ENCODE data around the gene INPP5A. TPM values are rescaled to one million over a fixed set of nuclear protein-coding genes. Genes with fewer than 3 reads are reported as not detected.

The INPP5A gene
- total and polyA plus RNA-seq, 2 of the 13 experiments (the other 11 are each of a cell fraction or from before 2014, with no cell fraction given) = 17.5 to 37.9 TPM

GRCh38 chr10:132699411-132700155, 162.0 kb downstream of the INPP5A start:
- ATAC-seq (no peak; the same call in 2 of the 3 replicates), DNase-seq (ENCODE audit: low spot score) (no peak), FAIRE-seq (no peak)
- BruUV-seq (replicated peaks) = no TSS peak
- Histone ChIP-seq H4K20me1 (ENCODE audit: insufficient read depth, low read length) (no peaks in the 10 kb centered on the region), H3K36me3 (replicated peaks in 1 of 2; ENCODE audit: control insufficient read depth in 1 of 2, insufficient read depth in 2 of 2, low read length in 2 of 2) (peaks cover 5% of the 10 kb centered on the region in 2 experiments; a peak in 2 of 5 replicates), H3K9me3 (ENCODE audit: low read length) (0 out of 2 replicates have a peak, but pooled peaks cover 9% of the 10 kb centered on the region), H3K27ac (ENCODE audit: extremely low read length, insufficient read depth, low read length) (no peak overlapping the region), H3K4me1 (ENCODE audit: insufficient read depth, low read length) (no peaks in the 10 kb centered on the region), H3K4me2 (ENCODE audit: low read depth, low read length) (no peak overlapping the region), H3K4me3 (replicated peaks in 1 of 3; ENCODE audit: insufficient read depth in 1 of 3, low read depth in 2 of 3, low read length in 3 of 3) (no peak overlapping the region), H3K79me2 (ENCODE audit: insufficient read depth, low read length) (no peaks in the 10 kb centered on the region), H3K9ac (ENCODE audit: insufficient read depth, low read depth, low read length) (no peak overlapping the region), H3K27me3 (ENCODE audit: control insufficient read depth in 1 of 2, insufficient read depth in 2 of 2, low read length in 2 of 2) (no peaks in the 10 kb centered on the region), H2AFZ (ENCODE audit: low read length) (no peak overlapping the region)
- POLR2A ChIA-PET = no interaction called here
- in situ Hi-C loops (cut with HindIII; ENCODE audit: extremely low pct_ligation_motif_present, low pct_unique_long_range_greater_than_20kb) (no loop called here), intact Hi-C loops (cut with micrococcal nuclease; ENCODE audit: unreplicated experiment) (no loop called here)
- WGBS (ENCODE audit: low lambda C conversion rate) = no CpG with 5 or more reads among the region's 18 CpGs
- CTCF ChIA-PET (ENCODE audit: low intra/inter-chr PET ratio, low total read pairs) = no interaction called here
- TF ChIP-seq SMAD1 (CRISPR knock-in tag; IDR thresholded peaks at IDR 0.05; ENCODE audit: borderline replicate concordance, low read depth) (no peak), ATF2 (CRISPR knock-in tag; IDR thresholded peaks at IDR 0.05) (no peak), MAF1 (CRISPR knock-in tag; IDR thresholded peaks at IDR 0.05; ENCODE audit: borderline replicate concordance) (no peak), ZNF816 (CRISPR knock-in tag; IDR thresholded peaks at IDR 0.05; ENCODE audit: borderline replicate concordance) (no peak), ZNF678 (CRISPR knock-in tag; IDR thresholded peaks at IDR 0.05) (no peak), PRDM4 (CRISPR knock-in tag; IDR thresholded peaks at IDR 0.05; ENCODE audit: borderline replicate concordance) (no peak), ZFP36 (IDR thresholded peaks at IDR 0.05; ENCODE audit: borderline replicate concordance, low read depth, low read length, partially characterized antibody) (no peak), ZNF337 (CRISPR knock-in tag; IDR thresholded peaks at IDR 0.05; ENCODE audit: borderline replicate concordance, low read depth) (no peak), MLX (CRISPR knock-in tag; IDR thresholded peaks at IDR 0.05) (no peak), MTA1 (CRISPR knock-in tag; IDR thresholded peaks at IDR 0.05; ENCODE audit: borderline replicate concordance) (no peak), KMT2B (CRISPR knock-in tag; IDR thresholded peaks at IDR 0.05) (no peak), KDM1A (CRISPR knock-in tag; IDR thresholded peaks at IDR 0.05) (no peak), ZNF224 (CRISPR knock-in tag; IDR thresholded peaks at IDR 0.05) (no peak), ZNF564 (CRISPR knock-in tag; IDR thresholded peaks at IDR 0.05) (no peak), SNAPC4 (CRISPR knock-in tag; IDR thresholded peaks at IDR 0.05) (no peak)

Data from HepG2 (cell line).